Duodenal mucosa (tissue), 2 donors: Measurements from ENCODE around the gene TBR1.
A peak's percentile ranks its signal among the peaks of the same experiment; 100 is the strongest.

Experiments used
- H3K27ac ChIP-seq: one replicate; pipeline ENCODE4 v1.7.0; 2013; ENCODE audit warnings: low read depth, low read length
- H3K27me3 ChIP-seq, 2 donors: one replicate each; pipeline ENCODE4 v1.7.0; 2013; ENCODE audit warnings: low read length in 2 of 2, control low read depth in 1 of 2; ENCODE audit not compliant: insufficient read depth in 2 of 2, control insufficient read depth in 1 of 2
- H3K36me3 ChIP-seq, 2 donors: one replicate each; pipeline ENCODE4 v1.7.0; 2013; ENCODE audit warnings: low read length in 2 of 2, control low read depth in 1 of 2; ENCODE audit not compliant: insufficient read depth in 2 of 2, control insufficient read depth in 1 of 2
- H3K4me1 ChIP-seq, 2 donors: one replicate each; pipeline ENCODE4 v1.7.0; 2013; ENCODE audit warnings: low read length in 2 of 2, control low read depth in 1 of 2; ENCODE audit not compliant: insufficient read depth in 2 of 2, control insufficient read depth in 1 of 2
- H3K4me3 ChIP-seq, 2 donors: one replicate each; pipeline ENCODE4 v1.7.0; 2013; ENCODE audit warnings: low read length in 2 of 2, low read depth in 1 of 2
- H3K9ac ChIP-seq, 2 donors: one replicate each; pipeline ENCODE4 v1.7.0; 2013; ENCODE audit warnings: low read length in 2 of 2, low read depth in 1 of 2
- H3K9me3 ChIP-seq, 2 donors: one replicate each; pipeline ENCODE4 v1.7.0; 2013; ENCODE audit warnings: low read length in 2 of 2, control low read depth in 1 of 2; ENCODE audit not compliant: control insufficient read depth in 1 of 2

Gene TBR1

GRCh38 chr2:161414042-161415033, 1.8 kb upstream of the TBR1 start:
- peaks cover 0 to 4% of the 10 kb centered on the region in 2 donors for H3K36me3 ChIP-seq
- H3K9ac ChIP-seq, result no peak overlapping the region
- H3K4me3 ChIP-seq, result peak overlapping the region; percentile 62 to 63
- H3K27ac ChIP-seq, result no peak overlapping the region
- H3K27me3 ChIP-seq, result peaks cover 50 to 59% of the 10 kb centered on the region in 2 donors
- H3K4me1 ChIP-seq, result peaks cover 26 to 30% of the 10 kb centered on the region in 2 donors
- no peaks in the 10 kb centered on the region for H3K9me3 ChIP-seq

- peaks cover 23 to 28% of the 10 kb centered on the region in 2 donors for H3K4me1 ChIP-seq
- no peak overlapping the region for H3K9ac ChIP-seq
- peaks cover 0 to 4% of the 10 kb centered on the region in 2 donors for H3K36me3 ChIP-seq
- no peaks in the 10 kb centered on the region for H3K9me3 ChIP-seq
- H3K4me3 ChIP-seq, result peak overlapping the region; percentile 62 to 63
- H3K27me3 ChIP-seq, result peaks cover 59 to 69% of the 10 kb centered on the region in 2 donors
- H3K27ac ChIP-seq, result no peak overlapping the region
These were observed 787 bp upstream of the TBR1 start for GRCh38 chr2:161415034-161415986.

GRCh38 chr2:161416708-161417437, 776 bp downstream of the TBR1 start:
- Histone ChIP-seq H3K27me3 (peaks cover 74 to 85% of the 10 kb centered on the region in 2 donors), H3K4me1 (peaks cover 23 to 28% of the 10 kb centered on the region in 2 donors)

DNA sequence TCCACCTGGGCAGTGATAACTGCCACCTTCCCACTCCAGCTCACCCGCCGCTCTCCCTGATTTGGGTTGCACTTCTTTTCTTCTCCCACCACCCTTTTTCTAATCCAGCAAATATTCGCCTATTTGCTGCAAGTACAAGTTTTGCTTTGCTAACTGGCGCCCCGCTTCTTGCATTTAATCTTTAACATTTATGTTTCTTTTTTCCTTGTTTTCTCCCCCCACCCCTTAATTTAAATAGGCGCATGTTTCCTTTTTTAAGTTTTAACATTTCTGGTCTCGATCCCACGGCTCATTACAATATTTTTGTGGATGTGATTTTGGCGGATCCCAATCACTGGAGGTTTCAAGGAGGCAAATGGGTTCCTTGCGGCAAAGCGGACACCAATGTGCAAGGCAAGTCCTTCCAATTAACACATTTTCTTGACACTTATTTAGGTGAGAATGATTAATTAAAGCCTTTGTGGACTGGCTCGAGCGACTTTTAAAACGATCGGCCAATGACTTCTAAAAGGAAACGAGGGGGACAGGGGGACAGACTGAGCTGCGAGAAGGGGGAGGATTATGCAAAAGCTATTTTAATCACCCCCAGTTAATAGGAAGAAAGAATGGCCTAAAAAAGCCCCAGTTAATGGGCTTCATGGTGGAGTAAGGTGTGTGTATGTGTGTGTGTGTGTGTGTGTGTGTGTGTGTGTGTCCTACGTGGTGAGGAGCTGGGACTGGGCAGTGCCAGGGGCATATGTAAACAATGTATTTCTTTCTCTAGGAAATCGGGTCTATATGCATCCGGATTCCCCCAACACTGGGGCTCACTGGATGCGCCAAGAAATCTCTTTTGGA, 1.6 kb downstream of the TBR1 start:
- Histone ChIP-seq H3K4me3 (no peak overlapping the region), H3K9me3 (no peaks in the 10 kb centered on the region), H3K27ac (no peak overlapping the region), H3K27me3 (peaks cover 82 to 92% of the 10 kb centered on the region in 2 donors), H3K4me1 (peaks cover 23 to 28% of the 10 kb centered on the region in 2 donors), H3K9ac (no peak overlapping the region), H3K36me3 (no peaks in the 10 kb centered on the region)

More at GRCh38 chr2:161416708-161417437, 776 bp downstream of the TBR1 start:
- Histone ChIP-seq H3K4me3 (no peak overlapping the region), H3K36me3 (no peaks in the 10 kb centered on the region), H3K9me3 (no peaks in the 10 kb centered on the region), H3K9ac (no peak overlapping the region), H3K27ac (no peak overlapping the region)

- no peaks in the 10 kb centered on the region for H3K36me3 ChIP-seq
- H3K9me3 ChIP-seq, result no peaks in the 10 kb centered on the region
- no peak overlapping the region for H3K9ac ChIP-seq
- H3K4me3 ChIP-seq, result no peak overlapping the region
- H3K4me1 ChIP-seq, result peaks cover 23 to 28% of the 10 kb centered on the region in 2 donors
- H3K27ac ChIP-seq, result no peak overlapping the region
- H3K27me3 ChIP-seq, result peaks cover 89 to 98% of the 10 kb centered on the region in 2 donors
These were observed 2.2 kb downstream of the TBR1 start for GRCh38 chr2:161418275-161418714.

GRCh38 chr2:161418715-161419637, 2.9 kb downstream of the TBR1 start:
- Histone ChIP-seq H3K9me3 (no peaks in the 10 kb centered on the region), H3K4me3 (peak overlapping the region in 1 of 2 donors; percentile 46), H3K4me1 (peaks cover 23 to 30% of the 10 kb centered on the region in 2 donors), H3K27ac (no peak overlapping the region), H3K36me3 (no peaks in the 10 kb centered on the region), H3K9ac (no peak overlapping the region), H3K27me3 (peaks cover 95 to 100% of the 10 kb centered on the region in 2 donors)

DNA sequence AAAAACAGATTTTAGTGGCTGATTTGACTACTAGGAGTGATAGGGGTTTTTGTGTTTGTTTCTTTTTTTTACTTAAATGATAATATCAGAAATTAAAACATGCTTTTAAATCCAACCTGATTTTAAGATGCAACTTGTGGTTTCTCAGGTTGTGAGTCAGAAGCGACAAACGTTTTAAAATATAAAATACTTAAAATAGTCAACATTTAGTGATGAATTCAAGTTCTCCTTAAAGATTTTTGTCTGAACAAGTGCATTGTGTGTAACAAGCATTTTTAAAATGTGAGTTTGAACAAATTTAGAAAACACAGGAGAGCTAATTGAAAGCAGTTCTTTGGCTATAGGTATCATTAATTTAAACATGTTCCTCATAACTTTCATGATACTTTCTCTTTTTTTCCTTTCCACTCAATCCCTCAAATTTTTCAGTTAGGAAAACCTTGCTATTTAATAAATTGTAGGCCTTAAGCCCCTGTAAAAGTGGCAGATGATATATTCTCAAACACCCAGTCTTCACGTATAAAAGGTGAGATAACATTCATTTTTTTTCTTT, 3.6 kb downstream of the TBR1 start:
- no peaks in the 10 kb centered on the region for H3K36me3 ChIP-seq
- H3K4me1 ChIP-seq, result peaks cover 23 to 27% of the 10 kb centered on the region in 2 donors
- H3K9ac ChIP-seq, result no peak overlapping the region
- H3K27me3 ChIP-seq, result peaks cover 97 to 100% of the 10 kb centered on the region in 2 donors
- no peak overlapping the region for H3K4me3 ChIP-seq
- no peaks in the 10 kb centered on the region for H3K9me3 ChIP-seq
- no peak overlapping the region for H3K27ac ChIP-seq

DNA sequence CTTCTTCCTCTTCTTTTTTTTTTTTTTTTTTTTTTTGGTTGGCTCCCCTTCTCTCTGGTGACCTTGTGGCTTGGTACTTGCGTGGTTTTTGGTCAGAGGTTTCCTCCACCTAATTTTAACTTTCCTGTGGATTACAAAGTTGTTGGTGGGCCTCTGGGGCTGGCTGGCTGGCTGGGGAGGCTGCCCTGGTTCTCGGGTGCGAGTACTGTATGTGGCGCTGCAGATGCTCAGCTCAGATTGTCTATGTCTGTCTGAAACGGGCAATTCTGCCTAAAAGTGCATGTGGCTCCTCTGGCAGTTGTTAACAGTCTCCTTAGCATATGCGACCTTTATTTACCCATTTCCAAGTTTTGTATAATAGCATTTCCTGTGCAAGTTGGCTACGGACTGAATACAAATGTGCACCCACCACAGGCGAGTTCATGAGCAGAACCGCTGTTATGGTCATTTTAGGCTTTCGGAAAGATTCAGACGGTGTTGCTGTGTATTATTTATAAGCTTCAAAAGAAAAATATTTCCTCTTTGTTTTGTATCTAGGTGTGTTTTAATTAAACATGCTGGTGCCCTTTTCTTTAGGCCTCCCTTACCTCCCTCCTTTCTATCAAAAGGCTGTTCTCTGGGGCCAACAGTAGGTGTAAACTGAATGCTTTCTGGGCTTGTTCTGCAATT, 4.4 kb downstream of the TBR1 start:
- no peak overlapping the region for H3K9ac ChIP-seq
- no peak overlapping the region for H3K4me3 ChIP-seq
- peaks cover 95 to 100% of the 10 kb centered on the region in 2 donors for H3K27me3 ChIP-seq
- H3K27ac ChIP-seq, result no peak overlapping the region
- H3K9me3 ChIP-seq, result no peaks in the 10 kb centered on the region
- H3K4me1 ChIP-seq, result peaks cover 14 to 19% of the 10 kb centered on the region in 2 donors
- no peaks in the 10 kb centered on the region for H3K36me3 ChIP-seq
